HG03457 (cell line): ENCODE data around the gene FOXD4L3.
"Not testable (repeated sequence)": the region's sequence is repeated elsewhere in the genome, so short reads cannot be mapped to it uniquely, and the experiment has no call there.

Source experiments
- ATAC-seq: cut with Tn5 transposase; IDR thresholded peaks from one replicate; pipeline ENCODE4 v1.9.1; 2021; ENCODE audit warnings: moderate number of reproducible peaks; ENCODE audit not compliant: unreplicated experiment

Gene FOXD4L3

GRCh38 chr9:68302567-68302966 lies at the start of gene FOXD4L3:
Gene FOXD4L3, plus strand, starts transcription at chr9:68302867. Its CDS starts 85 bp downstream, at chr9:68302952.
- not testable (repeated sequence) for ATAC-seq

- ATAC-seq: not testable (repeated sequence)
These were observed 21.6 kb upstream of the FOXD4L3 start for GRCh38 chr9:68281041-68281440.

GRCh38 chr9:68303771-68304170 lies 1.1 kb downstream of the FOXD4L3 start:
- ATAC-seq: not testable (repeated sequence)

- ATAC-seq: not testable (repeated sequence)
These were observed 1.5 kb downstream of the FOXD4L3 start for GRCh38 chr9:68304212-68304611.

- ATAC-seq: not testable (repeated sequence)
These were observed 2.1 kb downstream of the FOXD4L3 start for GRCh38 chr9:68304777-68305176.

- ATAC-seq: not testable (repeated sequence)
These were observed 3.1 kb downstream of the FOXD4L3 start for GRCh38 chr9:68305680-68306285.

- ATAC-seq: not testable (repeated sequence)
These were observed 3.8 kb downstream of the FOXD4L3 start for GRCh38 chr9:68306391-68306964.

GRCh38 chr9:68307127-68307526 lies 4.5 kb downstream of the FOXD4L3 start:
- not testable (repeated sequence) for ATAC-seq

GRCh38 chr9:68307654-68308053 lies 5.0 kb downstream of the FOXD4L3 start:
- not testable (repeated sequence) for ATAC-seq

- ATAC-seq: not testable (repeated sequence)
These were observed 8.5 kb downstream of the FOXD4L3 start for GRCh38 chr9:68311208-68311607.

GRCh38 chr9:68318209-68318608 lies 15.5 kb downstream of the FOXD4L3 start:
- ATAC-seq: not testable (repeated sequence)

GRCh38 chr9:68323749-68324148 lies 21.1 kb downstream of the FOXD4L3 start:
- ATAC-seq: not testable (repeated sequence)

- ATAC-seq: not testable (repeated sequence)
These were observed 21.9 kb downstream of the FOXD4L3 start for GRCh38 chr9:68324518-68324917.

- not testable (repeated sequence) for ATAC-seq
These were observed 26.4 kb downstream of the FOXD4L3 start for GRCh38 chr9:68329106-68329505.

GRCh38 chr9:68330531-68331173 lies 28.0 kb downstream of the FOXD4L3 start:
- not testable (repeated sequence) for ATAC-seq

GRCh38 chr9:68332122-68332521 lies 29.5 kb downstream of the FOXD4L3 start:
- not testable (repeated sequence) for ATAC-seq

- not testable (repeated sequence) for ATAC-seq
These were observed 33.3 kb downstream of the FOXD4L3 start for GRCh38 chr9:68335935-68336334.

GRCh38 chr9:68336639-68337339 lies 34.1 kb downstream of the FOXD4L3 start:
- not testable (repeated sequence) for ATAC-seq

GRCh38 chr9:68338000-68338399 lies 35.3 kb downstream of the FOXD4L3 start:
- not testable (repeated sequence) for ATAC-seq

GRCh38 chr9:68342265-68343025 lies 39.8 kb downstream of the FOXD4L3 start:
- not testable (repeated sequence) for ATAC-seq

GRCh38 chr9:68343242-68343641 lies 40.6 kb downstream of the FOXD4L3 start:
- not testable (repeated sequence) for ATAC-seq
